ENCODE data around the gene WNT8A. TPM values are rescaled to one million over a fixed set of nuclear protein-coding genes. Genes with fewer than 3 reads are reported as not detected.
A peak's percentile ranks its signal among the peaks of the same experiment; 100 is the strongest.
"Not testable (repeated sequence)": the region's sequence is repeated elsewhere in the genome, so short reads cannot be mapped to it uniquely, and the experiment has no call there.

The WNT8A gene
- total RNA-seq, 1 experiment from 2014 or later, result 7.5 TPM

GRCh38 chr5:138067945-138068344, 15.9 kb upstream of the WNT8A start:
- Histone ChIP-seq H3K4me3 (ENCODE audit: insufficient read depth, low read depth, low read length) (no peak overlapping the region), H3K27me3 (ENCODE audit: control insufficient read depth, insufficient read depth, low read length) (no peaks in the 10 kb centered on the region), H3K36me3 (replicated peaks; ENCODE audit: control insufficient read depth, insufficient read depth, low read length) (no peaks in the 10 kb centered on the region)
- DNase-seq, result no peak

- H3K4me3 ChIP-seq (ENCODE audit: insufficient read depth, low read depth, low read length), result no peak overlapping the region
- peak; percentile 87 for DNase-seq
- H3K36me3 ChIP-seq (replicated peaks; ENCODE audit: control insufficient read depth, insufficient read depth, low read length), result no peaks in the 10 kb centered on the region
- H3K27me3 ChIP-seq (ENCODE audit: control insufficient read depth, insufficient read depth, low read length), result no peaks in the 10 kb centered on the region
These were observed 14.9 kb upstream of the WNT8A start for GRCh38 chr5:138068742-138069600.

GRCh38 chr5:138070026-138070425, 13.8 kb upstream of the WNT8A start:
- not testable (repeated sequence) for H3K36me3 ChIP-seq (replicated peaks; ENCODE audit: control insufficient read depth, insufficient read depth, low read length); DNase-seq; H3K27me3 ChIP-seq (ENCODE audit: control insufficient read depth, insufficient read depth, low read length); H3K4me3 ChIP-seq (ENCODE audit: insufficient read depth, low read depth, low read length)

- peak; percentile 77 for DNase-seq
- no peaks in the 10 kb centered on the region for H3K36me3 ChIP-seq (replicated peaks; ENCODE audit: control insufficient read depth, insufficient read depth, low read length)
- H3K27me3 ChIP-seq (ENCODE audit: control insufficient read depth, insufficient read depth, low read length), result no peaks in the 10 kb centered on the region
- H3K4me3 ChIP-seq (ENCODE audit: insufficient read depth, low read depth, low read length), result no peak overlapping the region
These were observed 6.7 kb upstream of the WNT8A start for GRCh38 chr5:138077064-138077696.

- no peak overlapping the region for H3K4me3 ChIP-seq (ENCODE audit: insufficient read depth, low read depth, low read length)
- H3K27me3 ChIP-seq (ENCODE audit: control insufficient read depth, insufficient read depth, low read length), result no peaks in the 10 kb centered on the region
- DNase-seq, result peak; percentile 44
- H3K36me3 ChIP-seq (replicated peaks; ENCODE audit: control insufficient read depth, insufficient read depth, low read length), result no peaks in the 10 kb centered on the region
These were observed 5.7 kb upstream of the WNT8A start for GRCh38 chr5:138078006-138078643.

GRCh38 chr5:138082033-138082432, 1.8 kb upstream of the WNT8A start:
- Histone ChIP-seq H3K27me3 (ENCODE audit: control insufficient read depth, insufficient read depth, low read length) (no peaks in the 10 kb centered on the region), H3K36me3 (replicated peaks; ENCODE audit: control insufficient read depth, insufficient read depth, low read length) (no peaks in the 10 kb centered on the region), H3K4me3 (ENCODE audit: insufficient read depth, low read depth, low read length) (no peak overlapping the region)
- peak; percentile 63 for DNase-seq

GRCh38 chr5:138091685-138092084, 7.9 kb downstream of the WNT8A start:
- no peaks in the 10 kb centered on the region for H3K36me3 ChIP-seq (replicated peaks; ENCODE audit: control insufficient read depth, insufficient read depth, low read length)
- no peak for DNase-seq
- peaks cover 63% of the 10 kb centered on the region for H3K27me3 ChIP-seq (ENCODE audit: control insufficient read depth, insufficient read depth, low read length)
- H3K4me3 ChIP-seq (ENCODE audit: insufficient read depth, low read depth, low read length), result no peak overlapping the region

GRCh38 chr5:138092301-138092700, 8.5 kb downstream of the WNT8A start:
- Histone ChIP-seq H3K27me3 (ENCODE audit: control insufficient read depth, insufficient read depth, low read length) (peaks cover 69% of the 10 kb centered on the region), H3K4me3 (ENCODE audit: insufficient read depth, low read depth, low read length) (no peak overlapping the region), H3K36me3 (replicated peaks; ENCODE audit: control insufficient read depth, insufficient read depth, low read length) (no peaks in the 10 kb centered on the region)
- no peak for DNase-seq

GRCh38 chr5:138093036-138093435, 9.2 kb downstream of the WNT8A start:
- Histone ChIP-seq H3K4me3 (ENCODE audit: insufficient read depth, low read depth, low read length) (no peak overlapping the region), H3K27me3 (ENCODE audit: control insufficient read depth, insufficient read depth, low read length) (peaks cover 73% of the 10 kb centered on the region), H3K36me3 (replicated peaks; ENCODE audit: control insufficient read depth, insufficient read depth, low read length) (no peaks in the 10 kb centered on the region)
- DNase-seq, result no peak

GRCh38 chr5:138095100-138095907, 11.5 kb downstream of the WNT8A start:
- Histone ChIP-seq H3K4me3 (ENCODE audit: insufficient read depth, low read depth, low read length) (no peak overlapping the region), H3K36me3 (replicated peaks; ENCODE audit: control insufficient read depth, insufficient read depth, low read length) (no peaks in the 10 kb centered on the region), H3K27me3 (ENCODE audit: control insufficient read depth, insufficient read depth, low read length) (peaks cover 55% of the 10 kb centered on the region)
- DNase-seq, result peak; percentile 65

GRCh38 chr5:138096363-138096762, 12.5 kb downstream of the WNT8A start:
- no peaks in the 10 kb centered on the region for H3K36me3 ChIP-seq (replicated peaks; ENCODE audit: control insufficient read depth, insufficient read depth, low read length)
- no peak for DNase-seq
- H3K27me3 ChIP-seq (ENCODE audit: control insufficient read depth, insufficient read depth, low read length), result peaks cover 45% of the 10 kb centered on the region
- H3K4me3 ChIP-seq (ENCODE audit: insufficient read depth, low read depth, low read length), result no peak overlapping the region

- no peaks in the 10 kb centered on the region for H3K36me3 ChIP-seq (replicated peaks; ENCODE audit: control insufficient read depth, insufficient read depth, low read length)
- H3K27me3 ChIP-seq (ENCODE audit: control insufficient read depth, insufficient read depth, low read length), result peaks cover 40% of the 10 kb centered on the region
- no peak for DNase-seq
- no peak overlapping the region for H3K4me3 ChIP-seq (ENCODE audit: insufficient read depth, low read depth, low read length)
These were observed 13.4 kb downstream of the WNT8A start for GRCh38 chr5:138096997-138097828.

GRCh38 chr5:138102454-138103318, 18.9 kb downstream of the WNT8A start:
- Histone ChIP-seq H3K36me3 (replicated peaks; ENCODE audit: control insufficient read depth, insufficient read depth, low read length) (no peaks in the 10 kb centered on the region), H3K4me3 (ENCODE audit: insufficient read depth, low read depth, low read length) (no peak overlapping the region), H3K27me3 (ENCODE audit: control insufficient read depth, insufficient read depth, low read length) (peaks cover 4% of the 10 kb centered on the region)
- no peak for DNase-seq
